SU-DHL-6 (cell line): ENCODE data around the gene NDUFS6.

Source experiments
- H2AFZ ChIP-seq: fragments of 200-600 bp; sonication (generic); 2 replicates; pipeline ENCODE4 v1.6.1; 2014; ENCODE audit warnings: low read depth, mild to moderate bottlenecking, moderate library complexity, mixed read lengths, antibody characterized with exemption, low read length; ENCODE audit not compliant: severe bottlenecking
- H3F3A ChIP-seq: fragments of 200-600 bp; shearing (Covaris generic); 2 replicates; pipeline ENCODE4 v1.6.0; 2016; ENCODE audit warnings: antibody characterized with exemption, mild to moderate bottlenecking; ENCODE audit not compliant: insufficient read depth
- H3K27ac ChIP-seq: fragments of 200-600 bp; sonication (generic); 2 replicates; pipeline ENCODE4 v1.5.1; 2016; ENCODE audit warnings: low read depth, mild to moderate bottlenecking, low read length, moderate library complexity, mixed read lengths
- H3K27me3 ChIP-seq: fragments of 200-600 bp; sonication (generic), shearing (Covaris generic); 2 replicates; pipeline ENCODE4 v1.6.0; 2014; ENCODE audit warnings: mild to moderate bottlenecking, low read length
- H3K36me3 ChIP-seq: fragments of 200-600 bp; sonication (generic); 2 replicates; pipeline ENCODE4 v1.6.1; 2014; ENCODE audit warnings: mild to moderate bottlenecking, low read length, mixed read lengths
- H3K4me2 ChIP-seq: fragments of 300-600, 200-600 bp; shearing (Covaris generic), sonication (generic); 2 replicates; pipeline ENCODE4 v1.6.0; 2014; ENCODE audit warnings: low read length, low read depth, mild to moderate bottlenecking; ENCODE audit not compliant: poor library complexity, severe bottlenecking
- H3K4me3 ChIP-seq: fragments of 200-600 bp; sonication (generic); 2 replicates; pipeline ENCODE4 v1.5.1; 2014; ENCODE audit warnings: antibody characterized with exemption, low read length, mild to moderate bottlenecking, mixed read lengths; ENCODE audit not compliant: insufficient read depth, poor library complexity, severe bottlenecking
- H3K79me2 ChIP-seq: fragments of 200-600 bp; sonication (generic); 2 replicates; pipeline ENCODE4 v1.6.1; 2014; ENCODE audit warnings: mild to moderate bottlenecking, low read length, moderate library complexity; ENCODE audit not compliant: insufficient read depth
- H3K9ac ChIP-seq: fragments of 200-600 bp; sonication (generic); 2 replicates; pipeline ENCODE4 v1.7.0; 2014; ENCODE audit warnings: mild to moderate bottlenecking, low read length
- H3K9me2 ChIP-seq: fragments of 200-600 bp; sonication (generic); replicated peaks from 2 replicates; pipeline ENCODE4 v1.6.1; 2014; ENCODE audit warnings: low read length; ENCODE audit not compliant: insufficient read depth
- H3K9me3 ChIP-seq: fragments of 200-600 bp; sonication (generic); 2 replicates; pipeline ENCODE4 v1.6.1; 2014; ENCODE audit warnings: low read length, mixed read lengths; ENCODE audit not compliant: insufficient read depth
- H4K20me1 ChIP-seq: fragments of 200-600 bp; sonication (generic); 2 replicates; pipeline ENCODE4 v1.6.1; 2014; ENCODE audit warnings: low read depth, mild to moderate bottlenecking, antibody characterized with exemption, low read length, moderate library complexity, mixed read lengths
- CTCF ChIP-seq: fragments of 200-600 bp; sonication (generic); IDR thresholded peaks from one replicate; pipeline ENCODE4 v1.5.1; 2017; ENCODE audit warnings: antibody characterized with exemption, mild to moderate bottlenecking, low read length, moderate library complexity; ENCODE audit not compliant: insufficient read depth, poor library complexity, severe bottlenecking
- EZH2phosphoT487 ChIP-seq: fragments of 200-600 bp; sonication (generic), shearing (Covaris generic); conservative IDR thresholded peaks from 2 replicates; pipeline ENCODE4 v1.6.1; 2018; ENCODE audit warnings: mild to moderate bottlenecking, antibody characterized with exemption, low read length, moderate library complexity, mixed read lengths

The NDUFS6 gene

GRCh38 chr5:1777281-1778137 lies 23.7 kb upstream of the NDUFS6 start:
- Histone ChIP-seq H3K4me2 (no peak overlapping the region), H3K27ac (no peak overlapping the region), H3F3A (peaks cover 6% of the 10 kb centered on the region; the same call in 1 of the 2 replicates), H3K27me3 (no peaks in the 10 kb centered on the region), H3K4me3 (no peak overlapping the region), H3K9me2 (no peaks in the 10 kb centered on the region), H3K36me3 (no peaks in the 10 kb centered on the region), H4K20me1 (no peaks in the 10 kb centered on the region), H3K9ac (no peak overlapping the region), H3K9me3 (no peaks in the 10 kb centered on the region), H3K79me2 (no peaks in the 10 kb centered on the region), H2AFZ (no peak overlapping the region)
- TF ChIP-seq EZH2phosphoT487: no peak

- Histone ChIP-seq H3K4me3 (no peak overlapping the region), H3K79me2 (no peaks in the 10 kb centered on the region), H3K9me2 (no peaks in the 10 kb centered on the region), H3K4me2 (no peak overlapping the region), H3K27ac (no peak overlapping the region), H3K27me3 (no peaks in the 10 kb centered on the region), H3F3A (peaks cover 14% of the 10 kb centered on the region), H3K36me3 (no peaks in the 10 kb centered on the region), H3K9ac (no peak overlapping the region), H3K9me3 (no peaks in the 10 kb centered on the region), H4K20me1 (no peaks in the 10 kb centered on the region), H2AFZ (no peak overlapping the region)
- no peak for TF ChIP-seq CTCF
These were observed 22.8 kb upstream of the NDUFS6 start for GRCh38 chr5:1778138-1779020.

GRCh38 chr5:1779021-1779680 lies 22.1 kb upstream of the NDUFS6 start:
- Histone ChIP-seq H3K9me2 (no peaks in the 10 kb centered on the region), H3K79me2 (no peaks in the 10 kb centered on the region), H4K20me1 (no peaks in the 10 kb centered on the region), H3K9me3 (no peaks in the 10 kb centered on the region), H3K27ac (no peak overlapping the region), H3K4me3 (no peak overlapping the region), H3K36me3 (no peaks in the 10 kb centered on the region), H3F3A (peaks cover 18% of the 10 kb centered on the region), H2AFZ (no peak overlapping the region), H3K9ac (no peak overlapping the region), H3K27me3 (no peaks in the 10 kb centered on the region), H3K4me2 (no peak overlapping the region)
- no peak for TF ChIP-seq EZH2phosphoT487
- no peak for TF ChIP-seq CTCF
